ENCODE results near the gene ARHGAP4.
A peak's percentile ranks its signal among the peaks of the same experiment; 100 is the strongest.

The ARHGAP4 gene

DNA sequence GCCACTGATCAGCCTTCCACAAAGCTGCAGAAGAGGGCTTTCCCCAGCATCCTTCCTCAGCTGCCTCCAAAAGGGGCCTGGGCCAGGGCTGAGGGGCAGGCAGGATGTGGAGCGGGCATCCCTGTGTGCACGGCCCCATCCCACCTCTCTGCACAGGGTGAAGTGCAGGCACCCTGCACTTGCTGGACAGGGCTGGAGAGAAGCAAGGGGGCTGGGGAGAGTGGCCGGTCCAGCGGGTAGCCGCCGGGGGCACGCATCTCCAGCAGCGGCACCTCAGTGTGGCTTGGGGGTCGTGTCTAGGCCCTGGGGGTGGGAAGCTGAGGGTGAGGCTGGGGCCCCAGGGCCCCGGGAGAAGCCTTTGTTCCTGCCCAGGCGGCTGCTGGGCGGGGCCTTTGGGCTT is 18.6 kb downstream of the ARHGAP4 start:
- no peak for DNase-seq (ENCODE audit: low read depth in 2 of 2, low spot score in 1 of 2)

- DNase-seq (ENCODE audit: low read depth in 2 of 2, low spot score in 1 of 2) = no peak
Observed at GRCh38 chrX:153906126-153906917, 19.7 kb downstream of the ARHGAP4 start.

DNA sequence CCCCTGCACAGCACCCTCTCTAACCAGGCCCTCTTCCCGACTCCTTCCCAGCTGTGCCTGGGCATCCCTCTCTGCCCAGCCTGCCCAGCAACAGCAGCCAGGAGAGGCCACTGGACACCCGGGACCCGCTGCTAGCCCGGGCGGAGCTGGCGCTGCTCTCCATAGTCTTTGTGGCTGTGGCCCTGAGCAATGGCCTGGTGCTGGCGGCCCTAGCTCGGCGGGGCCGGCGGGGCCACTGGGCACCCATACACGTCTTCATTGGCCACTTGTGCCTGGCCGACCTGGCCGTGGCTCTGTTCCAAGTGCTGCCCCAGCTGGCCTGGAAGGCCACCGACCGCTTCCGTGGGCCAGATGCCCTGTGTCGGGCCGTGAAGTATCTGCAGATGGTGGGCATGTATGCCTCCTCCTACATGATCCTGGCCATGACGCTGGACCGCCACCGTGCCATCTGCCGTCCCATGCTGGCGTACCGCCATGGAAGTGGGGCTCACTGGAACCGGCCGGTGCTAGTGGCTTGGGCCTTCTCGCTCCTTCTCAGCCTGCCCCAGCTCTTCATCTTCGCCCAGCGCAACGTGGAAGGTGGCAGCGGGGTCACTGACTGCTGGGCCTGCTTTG is 20.5 kb downstream of the ARHGAP4 start:
- no peak for DNase-seq (ENCODE audit: low read depth in 2 of 2, low spot score in 1 of 2)

DNA sequence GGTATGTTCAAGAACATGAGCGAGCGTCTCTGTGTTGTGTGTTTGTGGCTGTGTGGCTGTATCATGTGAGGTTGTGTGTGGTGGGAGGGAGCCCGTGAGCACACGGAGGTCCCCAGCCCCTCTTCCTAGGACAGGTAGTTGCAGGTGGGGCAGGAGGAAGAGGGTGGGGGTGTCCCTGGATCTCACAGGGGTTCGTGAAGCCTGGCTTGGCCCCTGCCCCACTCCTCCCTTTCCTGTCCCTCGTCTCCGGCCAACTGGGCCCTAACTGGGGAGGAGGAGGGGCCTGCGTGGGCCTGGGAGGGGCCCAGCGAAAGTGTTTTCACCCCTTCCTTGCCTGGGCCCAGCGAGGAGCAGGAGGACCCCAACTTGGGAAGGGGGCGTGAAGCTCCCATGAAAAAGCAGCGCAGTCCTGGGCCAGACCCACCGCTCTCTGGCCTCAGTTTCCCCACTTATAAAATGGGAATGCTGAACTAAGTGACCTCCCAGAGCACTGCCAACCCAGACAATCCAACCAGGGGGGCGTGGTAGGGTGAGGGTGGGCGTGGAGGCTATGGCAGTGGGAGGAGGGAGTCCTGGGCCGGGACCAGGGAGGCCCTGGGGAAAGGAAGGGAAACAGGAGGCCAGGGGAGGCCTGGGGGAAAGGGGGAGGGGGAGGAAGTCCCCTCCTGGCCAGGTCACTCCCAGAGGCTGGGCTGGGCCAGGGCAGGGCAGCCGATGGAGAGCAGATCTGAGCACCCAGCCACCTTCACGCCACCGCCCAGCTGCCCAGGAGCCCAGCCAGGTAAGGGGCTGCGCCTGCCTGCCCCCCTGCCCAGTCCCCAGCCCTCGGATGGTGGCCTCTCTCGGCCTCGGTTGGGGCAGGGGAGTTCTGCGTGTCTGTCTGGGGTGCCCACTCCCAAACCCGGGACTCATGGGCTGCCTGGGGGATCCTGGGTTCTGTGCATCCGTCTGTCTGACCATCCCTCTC is 21.8 kb downstream of the ARHGAP4 start, which contains the start of gene AVPR2:
Gene AVPR2 (plus strand): TSS at position 683 of the 967 bp plus-strand sequence. CDS start 473 bp downstream, outside the sequence.
- no peak for DNase-seq (ENCODE audit: low read depth in 2 of 2, low spot score in 1 of 2)

DNA sequence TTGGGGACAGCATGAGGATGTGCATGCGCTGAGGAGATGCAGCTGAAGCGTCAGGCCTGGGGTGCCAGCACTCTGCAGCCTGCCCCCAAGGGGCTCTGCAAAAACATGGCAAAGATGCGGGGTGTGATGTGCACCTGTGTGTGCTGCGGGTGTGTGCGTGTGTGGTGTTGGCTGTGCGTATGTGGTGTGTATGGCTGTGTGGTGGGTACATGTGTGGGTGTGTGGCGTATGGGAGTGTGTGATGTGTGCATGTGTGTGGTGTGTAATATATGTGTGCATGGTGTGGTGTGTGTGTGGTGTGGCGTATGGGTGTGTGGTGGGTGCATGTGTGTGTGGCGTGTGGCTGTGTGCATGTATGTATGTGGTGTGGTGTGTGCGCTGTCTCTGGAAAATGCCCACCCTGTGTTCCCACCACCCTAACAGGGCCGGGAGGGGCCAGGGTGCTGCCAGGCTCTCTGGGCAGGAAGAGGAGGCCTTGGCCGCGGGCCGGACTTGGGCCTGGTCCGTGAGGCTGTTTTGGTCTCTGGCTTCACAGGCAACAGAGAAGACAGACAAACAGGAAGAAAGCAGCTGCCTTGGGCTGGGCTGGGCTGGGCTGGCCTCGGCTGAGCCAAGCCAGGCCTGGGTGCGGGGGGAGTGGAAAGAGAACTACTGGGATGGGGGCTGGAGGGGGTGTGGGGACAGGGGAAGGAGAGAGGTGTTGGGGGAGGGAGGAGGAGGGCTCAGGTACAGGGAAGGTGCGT is 22.7 kb downstream of the ARHGAP4 start:
- DNase-seq (ENCODE audit: low read depth in 2 of 2, low spot score in 1 of 2) = no peak

GRCh38 chrX:153902385-153902784 is 23.7 kb downstream of the ARHGAP4 start:
- DNase-seq (ENCODE audit: low read depth in 2 of 2, low spot score in 1 of 2) = no peak

DNA sequence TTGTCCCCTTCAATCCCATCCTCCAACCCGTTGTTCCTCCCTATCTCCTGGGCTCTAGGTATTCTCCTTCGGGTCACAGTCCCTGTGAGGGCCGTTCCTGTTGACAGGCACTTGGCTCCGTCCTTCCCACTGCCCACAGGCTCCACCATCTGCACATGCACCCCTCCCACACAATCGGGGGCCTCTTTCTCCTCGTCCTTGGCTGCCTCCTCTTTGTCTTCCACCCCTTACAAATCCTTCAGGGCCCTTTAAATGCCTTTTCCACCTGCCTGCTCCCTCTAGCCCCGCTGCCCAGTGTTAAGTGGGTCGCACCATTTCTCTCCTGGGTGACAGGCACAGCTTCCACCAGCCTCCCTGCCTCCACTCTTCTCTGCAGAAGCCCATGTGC is 24.3 kb downstream of the ARHGAP4 start:
- no peak for DNase-seq (ENCODE audit: low read depth in 2 of 2, low spot score in 1 of 2)

GRCh38 chrX:153900831-153901752 is 25.0 kb downstream of the ARHGAP4 start:
- peak; percentile 12 to 40 for DNase-seq (ENCODE audit: low read depth in 2 of 2, low spot score in 1 of 2)

DNA sequence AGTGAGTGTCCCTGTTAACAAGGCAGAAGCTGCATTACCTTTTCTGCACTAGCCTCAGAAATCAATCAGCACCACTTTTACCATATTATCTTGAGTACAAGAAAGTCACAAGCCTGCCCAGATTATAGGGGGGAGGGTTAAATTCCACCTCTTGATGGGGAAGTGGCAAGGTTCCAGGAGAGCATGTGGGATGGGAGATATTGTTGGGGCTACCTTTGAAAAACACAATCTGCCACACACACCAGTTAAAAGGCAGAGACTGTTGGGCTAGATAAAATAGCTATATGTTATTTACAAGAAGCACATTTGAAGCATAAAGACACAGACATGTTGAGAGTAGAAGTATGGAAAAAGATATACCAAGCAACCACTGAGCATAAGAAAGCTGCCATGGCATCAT is 28.2 kb downstream of the ARHGAP4 start:
- no peak for DNase-seq (ENCODE audit: low read depth in 2 of 2, low spot score in 1 of 2)

DNA sequence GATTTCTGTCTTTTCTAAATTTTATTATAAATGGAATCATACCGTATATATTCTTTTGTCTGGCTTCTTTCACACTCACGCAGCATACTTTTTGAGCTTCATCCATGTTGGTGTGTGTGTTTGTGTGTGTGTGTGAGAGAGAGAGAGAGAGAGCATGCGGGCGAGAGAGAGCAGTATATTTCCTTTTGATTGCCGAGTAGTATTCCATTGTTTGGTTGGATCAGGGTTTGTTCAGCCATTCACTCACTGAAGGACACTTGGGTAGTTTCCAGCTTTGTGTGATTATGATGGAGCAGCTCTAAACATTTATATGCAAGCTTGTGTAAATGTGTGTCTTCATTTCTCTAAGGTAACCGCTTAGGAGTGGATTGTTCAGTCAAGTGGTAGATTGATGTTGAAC is 36.9 kb downstream of the ARHGAP4 start:
- no peak for DNase-seq (ENCODE audit: low read depth in 2 of 2, low spot score in 1 of 2)

DNA sequence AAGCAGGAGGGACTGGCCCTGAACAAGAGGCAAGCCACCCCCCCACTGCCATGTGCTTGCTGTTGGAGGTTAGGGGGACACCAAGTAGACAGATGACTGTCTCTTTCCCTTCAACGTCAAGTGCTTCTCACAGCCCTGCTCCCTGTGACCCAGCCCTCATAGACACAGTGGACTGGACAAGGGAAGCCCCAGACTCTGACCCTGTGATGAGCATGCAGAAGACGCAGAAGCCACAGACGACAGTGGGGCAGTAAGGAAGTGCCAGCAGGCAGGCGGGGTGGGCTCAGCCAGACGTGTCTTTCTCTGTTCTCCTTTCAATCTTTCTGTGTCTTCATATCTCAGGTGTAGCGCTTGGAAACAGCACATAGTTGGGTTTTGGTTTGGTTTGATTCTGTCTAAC is 37.7 kb downstream of the ARHGAP4 start:
- no peak for DNase-seq (ENCODE audit: low read depth in 2 of 2, low spot score in 1 of 2)

DNA sequence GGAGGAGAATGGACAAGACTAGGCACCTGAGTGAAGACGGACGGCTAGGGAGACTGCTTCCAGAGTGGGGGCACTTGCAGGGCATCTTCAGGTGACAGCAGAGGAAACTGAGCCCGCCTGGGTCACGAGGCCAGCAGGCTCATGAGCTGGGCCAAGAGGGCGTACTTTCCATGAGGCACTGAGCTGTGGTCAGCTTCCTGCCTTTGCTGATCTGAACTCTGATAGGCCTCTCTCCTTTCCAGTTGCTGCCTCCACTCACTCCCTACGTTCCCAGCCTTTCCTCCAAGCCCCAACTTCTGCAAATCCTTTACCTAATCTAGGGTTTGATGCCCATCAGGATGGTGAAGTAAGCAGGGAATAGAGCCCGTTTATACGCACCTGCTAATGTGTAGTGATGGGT is 38.7 kb downstream of the ARHGAP4 start:
- no peak for DNase-seq (ENCODE audit: low read depth in 2 of 2, low spot score in 1 of 2)

GRCh38 chrX:153886915-153887314 is 39.1 kb downstream of the ARHGAP4 start:
- no peak for DNase-seq (ENCODE audit: low read depth in 2 of 2, low spot score in 1 of 2)

- no peak for DNase-seq (ENCODE audit: low read depth in 2 of 2, low spot score in 1 of 2)
Observed at GRCh38 chrX:153885968-153886903, 39.8 kb downstream of the ARHGAP4 start, which contains the start of gene L1CAM. L1CAM (minus strand) TSS chrX:153886173; CDS start chrX:153875836, 10,337 bp downstream.

DNA sequence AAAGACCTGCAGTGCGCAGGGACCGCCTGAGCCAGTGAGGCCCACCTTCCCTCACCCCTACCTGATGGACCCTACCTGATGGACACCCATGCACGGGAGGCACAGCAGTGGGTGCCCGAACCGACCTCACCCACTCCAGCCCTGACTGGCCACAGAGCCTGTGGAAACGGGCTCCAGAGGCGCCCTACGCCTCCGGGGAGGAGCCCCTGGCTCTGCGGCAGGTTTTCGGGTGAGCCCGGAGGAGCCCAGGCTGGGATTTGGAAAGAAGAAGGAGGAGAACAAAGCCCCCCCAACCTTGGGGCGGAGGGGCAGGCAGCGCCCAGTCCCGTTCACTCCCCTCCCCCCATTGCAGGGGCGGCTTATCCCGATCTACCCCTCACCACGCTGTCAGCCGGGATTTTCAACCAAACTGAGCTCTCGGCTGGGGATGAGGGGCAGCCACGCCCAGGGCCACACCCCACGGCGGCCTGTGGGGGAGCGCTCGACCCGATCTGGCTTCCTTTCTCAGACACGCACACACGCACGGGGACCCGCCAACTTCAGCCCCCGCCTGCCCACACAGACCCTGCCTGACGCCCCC is 40.8 kb downstream of the ARHGAP4 start:
- no peak for DNase-seq (ENCODE audit: low read depth in 2 of 2, low spot score in 1 of 2)

- no peak for DNase-seq (ENCODE audit: low read depth in 2 of 2, low spot score in 1 of 2)
Observed at GRCh38 chrX:153884590-153884989, 41.5 kb downstream of the ARHGAP4 start.

- no peak for DNase-seq (ENCODE audit: low read depth in 2 of 2, low spot score in 1 of 2)
Observed at GRCh38 chrX:153884136-153884535, 41.9 kb downstream of the ARHGAP4 start.

GRCh38 chrX:153883163-153883843 is 42.8 kb downstream of the ARHGAP4 start:
- no peak for DNase-seq (ENCODE audit: low read depth in 2 of 2, low spot score in 1 of 2)
